SK-N-MC (cell line): ENCODE results near the gene ARHGDIG.

Experiments used
- DNase-seq: peaks from one replicate; pipeline ENCODE4 v3.0.0-alpha.2; 2011; ENCODE audit warnings: low read depth, low spot score
- H3K27ac ChIP-seq: fragments of 200-600 bp; sonication (generic); 2 replicates; pipeline ENCODE4 v1.5.1; 2016; ENCODE audit warnings: mixed run types
- H3K36me3 ChIP-seq: fragments of 200-600 bp; sonication (generic); 2 replicates; pipeline ENCODE4 v1.6.1; 2017; ENCODE audit warnings: antibody characterized with exemption, low read length, mixed read lengths; ENCODE audit not compliant: insufficient read depth
- H3K4me3 ChIP-seq: fragments of 200-600 bp; sonication (generic); 2 replicates; pipeline ENCODE4 v1.5.1; 2016
- H3K9ac ChIP-seq: fragments of 200-600 bp; sonication (generic); 2 replicates; pipeline ENCODE4 v1.8.0; 2017; ENCODE audit warnings: mixed run types, mixed read lengths; ENCODE audit not compliant: insufficient read length
- H3K9me3 ChIP-seq: fragments of 200-600 bp; sonication (generic); 2 replicates; pipeline ENCODE4 v1.6.1; 2017; ENCODE audit warnings: low read depth, mild to moderate bottlenecking, antibody characterized with exemption, low read length, moderate library complexity, mixed read lengths
- EZH2 ChIP-seq: fragments of 200-600 bp; sonication (generic); IDR thresholded peaks from one replicate; pipeline ENCODE4 v1.6.1; 2017; ENCODE audit warnings: antibody characterized with exemption
- FOXP2 ChIP-seq: optimal IDR thresholded peaks from 2 replicates; pipeline ENCODE3; 2011; ENCODE audit warnings: mild to moderate bottlenecking, moderate library complexity; ENCODE audit not compliant: insufficient read depth; ENCODE audit errors: extremely low read length, control extremely low read depth
- POLR2AphosphoS5 ChIP-seq: IDR thresholded peaks from 2 replicates; pipeline ENCODE4 v1.6.1; 2012; ENCODE audit warnings: mild to moderate bottlenecking, low read depth, low read length, borderline replicate concordance

Gene ARHGDIG

GRCh38 chr16:275786-276232 lies 4.6 kb upstream of the ARHGDIG start, which contains the start of gene RGS11:
Gene RGS11, minus strand, starts transcription at chr16:275944. Its CDS starts 33 bp downstream, at chr16:275911.
- Histone ChIP-seq H3K27ac (no peak within 1 kb of the TSS), H3K9me3 (no peaks in the 10 kb centered on the region), H3K4me3 (no peak within 1 kb of the TSS), H3K36me3 (no peaks in the 10 kb centered on the region), H3K9ac (no peak within 1 kb of the TSS)
- no peak for DNase-seq
- no peak for TF ChIP-seq FOXP2
- TF ChIP-seq POLR2AphosphoS5: no peak
- TF ChIP-seq EZH2: no peak

GRCh38 chr16:276426-277077 lies 3.8 kb upstream of the ARHGDIG start:
- no peak for DNase-seq
- H3K9ac ChIP-seq: no peak overlapping the region

GRCh38 chr16:278863-279366 lies 1.5 kb upstream of the ARHGDIG start:
- Histone ChIP-seq H3K36me3 (no peaks in the 10 kb centered on the region), H3K4me3 (no peak overlapping the region), H3K9me3 (no peaks in the 10 kb centered on the region), H3K9ac (no peak overlapping the region), H3K27ac (no peak overlapping the region)
- peak; percentile 2 for DNase-seq
- TF ChIP-seq FOXP2 (no peak), EZH2 (no peak)

More at GRCh38 chr16:276426-277077, 3.8 kb upstream of the ARHGDIG start:
- no peak overlapping the region for H3K4me3 ChIP-seq
- TF ChIP-seq POLR2AphosphoS5: no peak
- TF ChIP-seq EZH2: no peak
- TF ChIP-seq FOXP2: no peak
- H3K9me3 ChIP-seq: no peaks in the 10 kb centered on the region
- H3K27ac ChIP-seq: no peak overlapping the region
- H3K36me3 ChIP-seq: no peaks in the 10 kb centered on the region

- Histone ChIP-seq H3K4me3 (no peak overlapping the region), H3K27ac (no peak overlapping the region), H3K9ac (no peak overlapping the region), H3K9me3 (no peaks in the 10 kb centered on the region), H3K36me3 (no peaks in the 10 kb centered on the region)
- DNase-seq: no peak
- no peak for TF ChIP-seq EZH2
- TF ChIP-seq POLR2AphosphoS5: no peak
- TF ChIP-seq FOXP2: no peak
Measured at GRCh38 chr16:279531-279930, 860 bp upstream of the ARHGDIG start.

- no peak for DNase-seq
- no peak overlapping the region for H3K4me3 ChIP-seq
- H3K9me3 ChIP-seq: no peaks in the 10 kb centered on the region
- no peaks in the 10 kb centered on the region for H3K36me3 ChIP-seq
- TF ChIP-seq FOXP2: no peak
- no peak for TF ChIP-seq POLR2AphosphoS5
- no peak for TF ChIP-seq EZH2
- no peak overlapping the region for H3K9ac ChIP-seq
- no peak overlapping the region for H3K27ac ChIP-seq
Measured at GRCh38 chr16:280005-280460, 358 bp upstream of the ARHGDIG start.

- no peak overlapping the region for H3K9ac ChIP-seq
- H3K9me3 ChIP-seq: no peaks in the 10 kb centered on the region
- H3K4me3 ChIP-seq: peak overlapping the region; percentile 57
- no peaks in the 10 kb centered on the region for H3K36me3 ChIP-seq
- no peak for DNase-seq
- H3K27ac ChIP-seq: no peak overlapping the region
- no peak for TF ChIP-seq FOXP2
- TF ChIP-seq POLR2AphosphoS5: no peak
- TF ChIP-seq EZH2: no peak
Measured at GRCh38 chr16:280991-281659, 734 bp downstream of the ARHGDIG start.

GRCh38 chr16:281660-282255 lies 1.4 kb downstream of the ARHGDIG start:
- H3K9ac ChIP-seq: no peak overlapping the region
- H3K4me3 ChIP-seq: no peak overlapping the region
- no peaks in the 10 kb centered on the region for H3K36me3 ChIP-seq
- no peaks in the 10 kb centered on the region for H3K9me3 ChIP-seq
- no peak overlapping the region for H3K27ac ChIP-seq
- no peak for TF ChIP-seq FOXP2
- TF ChIP-seq POLR2AphosphoS5: no peak
- no peak for TF ChIP-seq EZH2
- DNase-seq: no peak

- Histone ChIP-seq H3K27ac (no peak overlapping the region), H3K4me3 (no peak overlapping the region), H3K36me3 (no peaks in the 10 kb centered on the region), H3K9me3 (no peaks in the 10 kb centered on the region), H3K9ac (no peak overlapping the region)
- no peak for TF ChIP-seq POLR2AphosphoS5
- TF ChIP-seq FOXP2: no peak
- no peak for TF ChIP-seq EZH2
- DNase-seq: no peak
Measured at GRCh38 chr16:282491-282890, 2.1 kb downstream of the ARHGDIG start.
